ENCODE results near the gene APOA1.

The APOA1 gene

GRCh38 chr11:116829525-116830183 is 7.8 kb downstream of the APOA1 start, which contains the start of gene APOC3:
Gene APOC3 (plus strand): TSS chr11:116829907. CDS start chr11:116830583, 676 bp downstream.
- Histone ChIP-seq H2AFZ (ENCODE audit: low read depth, low read length) (no peak within 1 kb of the TSS), H3K9ac (ENCODE audit: low read depth, low read length) (no peak within 1 kb of the TSS), H3K36me3 (ENCODE audit: insufficient read depth, low read length) (no peaks in the 10 kb centered on the region), H3K79me2 (ENCODE audit: insufficient read depth, low read length) (no peaks in the 10 kb centered on the region), H4K20me1 (ENCODE audit: insufficient read depth, low read length) (no peaks in the 10 kb centered on the region), H3K4me2 (ENCODE audit: insufficient read depth, low read length) (no peak within 1 kb of the TSS), H3K27me3 (ENCODE audit: insufficient read depth, low read length, poor library complexity) (no peaks in the 10 kb centered on the region), H3K27ac (ENCODE audit: low read length) (no peak within 1 kb of the TSS), H3K4me1 (ENCODE audit: insufficient read depth, low read length) (peaks cover under 1% of the 10 kb centered on the region; the same call in 1 of the 2 replicates), H3K4me3 (ENCODE audit: low read depth in 1 of 2, low read length in 2 of 2) (no peak within 1 kb of the TSS), H3K9me3 (ENCODE audit: insufficient read depth, low read length, severe bottlenecking) (no peaks in the 10 kb centered on the region)
- no peak for ATAC-seq (ENCODE audit: insufficient read depth, low read depth)
- TF ChIP-seq EZH2 (IDR thresholded peaks at IDR 0.05; ENCODE audit: borderline replicate concordance, low read depth, low read length, severe bottlenecking) (no peak), CTCF (IDR thresholded peaks at IDR 0.05; ENCODE audit: borderline replicate concordance, extremely low read depth, low read length, poor library complexity, severe bottlenecking) (no peak)
- DNase-seq: no peak

- no peak for DNase-seq
- H3K9ac ChIP-seq (ENCODE audit: low read depth, low read length): no peak overlapping the region
These were observed 8.5 kb downstream of the APOA1 start for GRCh38 chr11:116828632-116829524.

GRCh38 chr11:116827461-116827860 is 10.0 kb downstream of the APOA1 start:
- TF ChIP-seq CTCF (IDR thresholded peaks at IDR 0.05; ENCODE audit: borderline replicate concordance, extremely low read depth, low read length, poor library complexity, severe bottlenecking) (no peak), EZH2 (IDR thresholded peaks at IDR 0.05; ENCODE audit: borderline replicate concordance, low read depth, low read length, severe bottlenecking) (no peak)

More at GRCh38 chr11:116828632-116829524, 8.5 kb downstream of the APOA1 start:
- H2AFZ ChIP-seq (ENCODE audit: low read depth, low read length): no peak overlapping the region
- H3K27me3 ChIP-seq (ENCODE audit: insufficient read depth, low read length, poor library complexity): no peaks in the 10 kb centered on the region
- no peaks in the 10 kb centered on the region for H3K9me3 ChIP-seq (ENCODE audit: insufficient read depth, low read length, severe bottlenecking)
- no peak overlapping the region for H3K27ac ChIP-seq (ENCODE audit: low read length)
- H3K4me3 ChIP-seq (ENCODE audit: low read depth in 1 of 2, low read length in 2 of 2): no peak overlapping the region
- TF ChIP-seq CTCF (IDR thresholded peaks at IDR 0.05; ENCODE audit: borderline replicate concordance, extremely low read depth, low read length, poor library complexity, severe bottlenecking): no peak
- TF ChIP-seq EZH2 (IDR thresholded peaks at IDR 0.05; ENCODE audit: borderline replicate concordance, low read depth, low read length, severe bottlenecking): no peak
- H3K36me3 ChIP-seq (ENCODE audit: insufficient read depth, low read length): no peaks in the 10 kb centered on the region
- no peaks in the 10 kb centered on the region for H3K4me1 ChIP-seq (ENCODE audit: insufficient read depth, low read length)
- no peaks in the 10 kb centered on the region for H4K20me1 ChIP-seq (ENCODE audit: insufficient read depth, low read length)
- H3K4me2 ChIP-seq (ENCODE audit: insufficient read depth, low read length): no peak overlapping the region
- no peak for ATAC-seq (ENCODE audit: insufficient read depth, low read depth)
- no peaks in the 10 kb centered on the region for H3K79me2 ChIP-seq (ENCODE audit: insufficient read depth, low read length)

More at GRCh38 chr11:116827461-116827860, 10.0 kb downstream of the APOA1 start:
- Histone ChIP-seq H3K9me3 (ENCODE audit: insufficient read depth, low read length, severe bottlenecking) (no peaks in the 10 kb centered on the region), H3K4me3 (ENCODE audit: low read depth in 1 of 2, low read length in 2 of 2) (no peak overlapping the region), H4K20me1 (ENCODE audit: insufficient read depth, low read length) (no peaks in the 10 kb centered on the region), H3K9ac (ENCODE audit: low read depth, low read length) (no peak overlapping the region), H3K27me3 (ENCODE audit: insufficient read depth, low read length, poor library complexity) (no peaks in the 10 kb centered on the region), H2AFZ (ENCODE audit: low read depth, low read length) (no peak overlapping the region), H3K36me3 (ENCODE audit: insufficient read depth, low read length) (no peaks in the 10 kb centered on the region), H3K27ac (ENCODE audit: low read length) (no peak overlapping the region), H3K79me2 (ENCODE audit: insufficient read depth, low read length) (no peaks in the 10 kb centered on the region), H3K4me1 (ENCODE audit: insufficient read depth, low read length) (no peaks in the 10 kb centered on the region), H3K4me2 (ENCODE audit: insufficient read depth, low read length) (no peak overlapping the region)
- ATAC-seq (ENCODE audit: insufficient read depth, low read depth) (no peak), DNase-seq (no peak)
